ENCODE results near the gene ADAMTS13. TPM values are rescaled to one million over a fixed set of nuclear protein-coding genes. Genes with fewer than 3 reads are reported as not detected.

Gene ADAMTS13
- total and polyA plus RNA-seq, 2 donors (not counting 3 experiments of a cell fraction or from before 2014, with no cell fraction given): 1.5 to 2.5 TPM

DNA sequence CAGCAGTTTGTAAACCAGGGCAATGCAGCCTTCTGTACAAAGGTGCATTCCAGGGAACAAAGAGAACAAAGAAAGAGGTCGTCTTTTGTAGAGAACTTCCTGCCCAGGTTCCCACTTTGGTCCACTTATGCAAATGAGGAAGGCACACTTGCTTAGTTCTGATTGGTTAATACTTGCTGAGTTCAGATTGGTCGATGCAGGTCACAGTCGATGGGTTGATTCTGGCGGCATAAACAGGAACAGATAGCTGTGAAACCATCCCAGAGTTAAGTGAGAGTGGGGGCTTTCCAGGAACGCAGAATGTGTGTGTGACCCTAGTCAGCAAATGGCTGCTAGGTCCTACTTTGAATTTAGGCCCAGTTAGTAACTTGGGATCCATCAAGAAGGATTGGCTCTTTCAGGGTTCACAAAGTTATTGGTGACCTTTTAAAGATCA lies 1.8 kb upstream of the ADAMTS13 start:
- Histone ChIP-seq H3K4me2 (ENCODE audit: insufficient read depth, low read length) (no peak overlapping the region), H2AFZ (ENCODE audit: low read depth, low read length) (no peak overlapping the region), H3K27me3 (ENCODE audit: control insufficient read depth in 2 of 2, insufficient read depth in 2 of 2, low read length in 2 of 2) (no peaks in the 10 kb centered on the region), H3K27ac (ENCODE audit: insufficient read depth, low read depth, low read length) (no peak overlapping the region), H3K79me2 (ENCODE audit: control insufficient read depth, insufficient read depth, low read length) (peaks cover 23% of the 10 kb centered on the region), H3K9me1 (replicated peaks; ENCODE audit: control insufficient read depth, extremely low read depth, insufficient read depth, low read length) (no peaks in the 10 kb centered on the region), H4K20me1 (replicated peaks; ENCODE audit: control insufficient read depth, extremely low read depth, insufficient read depth, low read length) (no peaks in the 10 kb centered on the region), H3K4me3 (replicated peaks in 1 of 3; ENCODE audit: insufficient read depth in 1 of 3, low read depth in 1 of 3, low read length in 3 of 3) (no peak overlapping the region), H3K36me3 (ENCODE audit: control insufficient read depth in 2 of 2, extremely low read depth in 1 of 2, insufficient read depth in 2 of 2, low read length in 2 of 2) (peaks cover 0 to 1% of the 10 kb centered on the region in 2 experiments), H3K4me1 (ENCODE audit: control insufficient read depth, extremely low read depth, insufficient read depth, low read length) (peaks cover 9% of the 10 kb centered on the region), H3K9me3 (replicated peaks; ENCODE audit: control insufficient read depth, insufficient read depth, low read length) (no peaks in the 10 kb centered on the region), H3K9ac (replicated peaks; ENCODE audit: extremely low read depth, insufficient read depth, low read length) (no peak overlapping the region)
- POLR2A ChIA-PET: no interaction called here
- BruUV-seq (replicated peaks): no TSS peak
- CTCF ChIA-PET: no interaction called here
- no peak for DNase-seq (ENCODE audit: low read depth, low spot score)
- intact Hi-C loops (cut with micrococcal nuclease) (no loop called here), dilution Hi-C loops (cut with MboI; ENCODE audit: extremely low pct_ligation_motif_present, low sequenced_read_pairs) (no loop called here)
- no peak for TF ChIP-seq EZH2 (IDR thresholded peaks at IDR 0.05; ENCODE audit: borderline replicate concordance, low read depth, low read length, severe bottlenecking)
- no peak for TF ChIP-seq MYC (IDR thresholded peaks at IDR 0.05; ENCODE audit: low read depth, low read length)
- TF ChIP-seq JUN (IDR thresholded peaks at IDR 0.05; ENCODE audit: borderline replicate concordance, insufficient read depth, insufficient read length, low read depth): no peak
- TF ChIP-seq POLR2A (IDR thresholded peaks at IDR 0.05; ENCODE audit: low read depth, low read length): no peak
- TF ChIP-seq POLR2AphosphoS5 (IDR thresholded peaks at IDR 0.05; ENCODE audit: insufficient read depth, low read depth, low read length): no peak
- TF ChIP-seq, protein P1, sequence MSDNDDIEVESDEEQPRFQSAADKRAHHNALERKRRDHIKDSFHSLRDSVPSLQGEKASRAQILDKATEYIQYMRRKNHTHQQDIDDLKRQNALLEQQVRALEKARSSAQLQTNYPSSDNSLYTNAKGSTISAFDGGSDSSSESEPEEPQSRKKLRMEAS (IDR thresholded peaks at IDR 0.05; ENCODE audit: insufficient read depth, insufficient read length): no peak
- TF ChIP-seq GATA2 (IDR thresholded peaks at IDR 0.05; ENCODE audit: insufficient read depth, insufficient read length, low read depth, low read length): no peak
- TF ChIP-seq, protein P2, sequence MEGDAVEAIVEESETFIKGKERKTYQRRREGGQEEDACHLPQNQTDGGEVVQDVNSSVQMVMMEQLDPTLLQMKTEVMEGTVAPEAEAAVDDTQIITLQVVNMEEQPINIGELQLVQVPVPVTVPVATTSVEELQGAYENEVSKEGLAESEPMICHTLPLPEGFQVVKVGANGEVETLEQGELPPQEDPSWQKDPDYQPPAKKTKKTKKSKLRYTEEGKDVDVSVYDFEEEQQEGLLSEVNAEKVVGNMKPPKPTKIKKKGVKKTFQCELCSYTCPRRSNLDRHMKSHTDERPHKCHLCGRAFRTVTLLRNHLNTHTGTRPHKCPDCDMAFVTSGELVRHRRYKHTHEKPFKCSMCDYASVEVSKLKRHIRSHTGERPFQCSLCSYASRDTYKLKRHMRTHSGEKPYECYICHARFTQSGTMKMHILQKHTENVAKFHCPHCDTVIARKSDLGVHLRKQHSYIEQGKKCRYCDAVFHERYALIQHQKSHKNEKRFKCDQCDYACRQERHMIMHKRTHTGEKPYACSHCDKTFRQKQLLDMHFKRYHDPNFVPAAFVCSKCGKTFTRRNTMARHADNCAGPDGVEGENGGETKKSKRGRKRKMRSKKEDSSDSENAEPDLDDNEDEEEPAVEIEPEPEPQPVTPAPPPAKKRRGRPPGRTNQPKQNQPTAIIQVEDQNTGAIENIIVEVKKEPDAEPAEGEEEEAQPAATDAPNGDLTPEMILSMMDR (IDR thresholded peaks at IDR 0.05; ENCODE audit: extremely low read depth in 1 of 2, insufficient read depth in 1 of 2, low read depth in 1 of 2, low read length in 2 of 2): no peak
- TF ChIP-seq FOS (IDR thresholded peaks at IDR 0.05; ENCODE audit: borderline replicate concordance, insufficient read depth, low read length): no peak
- FAIRE-seq: no peak

All from endothelial cell of umbilical vein (primary cell).